Measurements from ENCODE around the gene L1CAM.
"Not testable (repeated sequence)": the region's sequence is repeated elsewhere in the genome, so short reads cannot be mapped to it uniquely, and the experiment has no call there.

Gene L1CAM

DNA sequence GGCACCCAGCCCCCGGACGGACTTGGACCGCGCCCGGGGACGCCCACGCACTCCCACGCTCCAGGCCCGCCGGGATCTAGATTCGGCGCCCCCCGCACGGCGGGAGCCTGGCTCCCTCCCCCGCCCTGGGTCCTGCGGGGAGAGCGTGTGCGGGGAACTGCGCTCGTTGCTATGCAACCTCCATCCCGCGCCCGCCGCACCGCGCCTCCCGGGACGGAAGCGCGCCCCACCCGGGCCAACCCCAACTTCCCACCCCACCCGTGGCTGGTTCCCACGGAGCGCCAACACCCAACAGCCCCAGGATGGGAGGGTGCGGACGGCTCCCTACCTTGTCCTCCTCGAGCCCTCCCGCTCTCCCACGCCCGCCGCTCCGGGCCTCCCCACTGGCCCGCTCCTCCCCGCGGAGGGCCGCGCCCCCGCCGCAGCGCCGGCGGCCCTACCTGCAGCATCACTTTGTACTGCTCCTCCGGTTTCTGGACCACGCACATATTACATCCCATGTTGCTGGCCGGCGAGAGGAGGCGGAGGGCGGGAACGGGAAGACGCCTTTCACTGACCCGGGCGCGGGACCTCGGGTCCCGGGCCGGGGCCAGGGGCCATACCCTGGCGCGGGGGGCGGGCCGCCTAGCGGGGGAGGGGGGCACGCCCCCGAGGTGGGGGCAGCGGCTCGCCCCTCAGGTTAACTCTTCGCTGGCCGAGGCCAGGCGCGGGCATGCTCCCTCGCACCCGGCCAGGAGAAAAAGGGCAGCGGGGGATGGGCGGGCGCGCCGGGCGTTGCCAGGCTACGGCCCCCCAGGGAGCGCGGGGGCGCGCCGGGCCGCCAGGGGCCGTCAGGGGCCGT is 56.0 kb downstream of the L1CAM start, which contains the start of gene PDZD4:
Gene PDZD4 (minus strand): TSS at position 746 of the 841 bp plus-strand sequence. CDS start 246 bp downstream, at position 500.
- DNase-seq (ENCODE audit: low read depth in 2 of 2): no peak

DNA sequence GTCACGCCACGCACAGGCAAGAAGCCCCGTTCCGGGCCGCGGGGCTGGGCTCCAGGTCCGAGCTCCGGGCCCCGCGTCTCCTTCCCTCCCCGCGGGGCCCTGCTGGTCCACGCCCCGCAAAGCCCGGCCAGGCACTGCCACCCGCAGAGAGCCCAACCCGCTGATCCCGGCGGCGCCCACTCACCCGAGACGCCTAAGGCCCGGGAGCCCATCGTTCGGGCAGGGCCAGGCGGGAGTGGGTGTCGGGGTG is 56.5 kb downstream of the L1CAM start:
- DNase-seq (ENCODE audit: low read depth in 2 of 2): no peak

DNA sequence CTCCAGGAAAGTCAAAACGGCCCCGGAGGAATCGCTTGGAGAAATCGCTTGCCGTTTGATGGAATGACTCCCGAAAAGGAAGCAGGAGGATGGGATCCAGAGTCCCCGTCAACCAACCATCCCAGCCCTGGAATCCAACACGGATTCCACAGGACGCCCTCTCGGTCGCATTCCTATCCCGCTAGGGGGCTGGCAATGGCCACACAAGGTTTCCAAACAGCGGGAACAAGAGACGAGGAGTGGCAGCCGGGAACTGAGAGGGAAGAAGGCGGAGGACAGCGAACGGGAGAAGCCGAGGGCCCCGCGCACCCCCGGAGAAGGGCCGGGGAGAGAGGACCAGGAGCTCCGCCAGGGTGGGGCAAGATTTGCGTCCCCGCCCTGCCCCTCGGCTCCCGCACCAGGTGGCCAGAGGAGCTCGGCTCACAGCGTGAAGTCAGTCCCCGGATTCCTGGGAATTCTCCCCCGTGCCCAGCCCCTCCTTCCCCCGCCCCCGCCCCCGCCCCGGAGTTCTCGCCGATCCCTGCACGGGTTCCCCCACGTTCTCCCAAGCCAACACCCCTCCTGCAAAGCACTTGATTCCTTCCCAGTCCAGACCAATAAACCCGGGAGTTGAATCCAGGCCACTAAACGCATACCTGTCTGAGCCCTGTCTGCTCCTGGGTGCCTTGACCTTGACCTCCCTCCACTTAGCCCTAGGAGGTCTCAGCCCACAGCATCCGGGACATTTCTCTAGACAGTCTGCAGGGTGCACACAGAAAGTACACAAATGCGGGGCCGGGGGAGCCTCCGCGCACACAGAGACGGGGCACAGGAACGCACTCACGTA is 57.0 kb downstream of the L1CAM start:
- DNase-seq (ENCODE audit: low read depth in 2 of 2): no peak

DNA sequence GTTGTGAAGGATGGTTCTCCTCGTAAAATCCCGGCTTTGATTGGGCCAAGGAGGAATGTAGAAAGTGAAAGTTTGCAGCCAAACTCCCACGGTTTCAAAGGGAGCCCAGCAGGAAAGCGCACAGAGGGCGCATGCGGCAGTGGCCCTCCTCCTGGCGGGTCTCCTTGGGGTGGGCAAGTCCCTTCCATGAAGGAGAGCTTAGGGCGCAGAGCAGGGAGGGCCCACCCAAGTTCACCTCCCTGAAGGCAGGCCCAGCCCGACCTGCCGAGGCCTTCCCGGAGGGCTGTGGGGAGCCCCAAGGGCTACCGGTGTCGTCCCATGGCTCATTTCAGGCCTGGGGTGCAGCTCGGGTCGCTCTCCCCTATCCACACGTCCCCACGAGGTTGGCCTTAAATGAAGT is 57.7 kb downstream of the L1CAM start:
- DNase-seq (ENCODE audit: low read depth in 2 of 2): no peak

DNA sequence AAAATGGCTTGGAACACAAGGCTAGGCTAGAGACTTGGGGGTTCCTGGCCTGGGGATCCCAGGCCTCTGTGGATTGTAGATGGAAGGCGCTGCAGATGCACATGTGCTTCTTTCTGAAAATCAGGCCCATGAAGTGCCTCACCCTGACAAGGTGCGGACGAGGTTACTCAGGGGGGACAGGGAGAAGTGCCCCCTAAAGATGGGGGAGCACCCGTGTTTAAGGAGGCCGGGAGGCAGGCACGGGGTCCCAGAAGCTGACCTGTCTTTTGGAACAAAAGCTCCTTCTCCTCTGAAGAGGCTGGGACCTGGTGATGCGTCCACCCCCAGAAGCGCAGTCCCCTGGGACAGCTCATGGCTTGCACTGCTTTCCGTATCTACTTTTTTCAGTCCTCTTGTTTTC is 58.1 kb downstream of the L1CAM start:
- no peak for DNase-seq (ENCODE audit: low read depth in 2 of 2)

DNA sequence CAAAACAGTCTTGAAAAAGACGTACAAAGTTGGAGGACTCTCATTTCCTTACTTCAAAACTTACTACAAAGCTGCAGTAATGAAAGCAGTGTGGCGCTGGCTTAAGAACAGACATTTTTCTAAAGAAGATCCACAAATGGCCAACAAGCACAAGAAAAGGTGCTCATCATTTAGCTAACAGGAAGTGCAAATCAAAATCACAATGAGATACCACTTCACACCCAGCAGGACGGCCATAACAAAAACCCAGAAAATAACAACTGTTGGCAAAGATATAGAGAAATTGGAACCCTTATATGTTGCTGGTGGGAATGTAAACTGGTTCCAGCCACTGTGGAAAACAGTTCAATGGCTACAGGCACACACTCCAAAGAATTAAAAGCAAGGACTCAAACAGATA is 59.0 kb downstream of the L1CAM start:
- no peak for DNase-seq (ENCODE audit: low read depth in 2 of 2)

DNA sequence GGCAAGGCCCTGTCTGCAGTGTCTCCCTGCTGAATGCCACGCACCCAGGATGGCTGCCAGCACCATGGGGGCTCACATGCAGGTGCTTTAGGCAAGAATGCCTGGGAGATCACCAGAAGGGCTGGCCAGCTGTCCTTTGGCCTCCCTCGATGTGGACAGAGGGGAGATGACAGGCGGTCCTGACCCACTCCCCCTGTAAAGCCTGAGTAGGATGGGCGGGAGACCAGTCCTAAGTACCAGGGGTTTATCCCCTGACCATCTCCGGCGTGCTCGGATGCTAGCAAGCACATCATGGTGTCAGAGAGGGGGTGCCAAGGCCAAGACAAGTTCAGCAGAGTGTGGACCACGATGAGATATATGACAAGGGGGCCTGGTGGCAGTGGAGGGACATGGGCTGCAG is 60.9 kb downstream of the L1CAM start:
- no peak for DNase-seq (ENCODE audit: low read depth in 2 of 2)

DNA sequence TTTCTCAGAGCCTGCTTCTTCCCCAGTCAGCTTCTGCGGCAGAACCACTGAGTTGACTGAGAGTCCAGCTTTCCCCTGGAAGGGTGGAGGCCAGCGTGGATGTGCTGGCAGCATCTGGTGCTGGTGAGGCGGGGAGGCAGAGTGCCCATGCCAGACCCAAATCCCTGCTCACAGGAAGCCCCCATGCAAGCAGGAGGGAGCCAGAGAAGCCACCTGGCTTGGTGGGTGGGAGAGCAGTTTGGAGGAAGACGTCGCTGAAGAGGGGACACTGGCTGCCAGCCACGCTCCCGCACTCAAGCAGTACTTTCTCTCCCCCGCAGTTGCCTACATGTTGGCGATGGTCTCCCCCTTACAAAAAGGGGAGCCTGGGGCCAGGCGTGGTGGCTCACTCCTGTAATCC is 61.6 kb downstream of the L1CAM start:
- DNase-seq (ENCODE audit: low read depth in 2 of 2): no peak

DNA sequence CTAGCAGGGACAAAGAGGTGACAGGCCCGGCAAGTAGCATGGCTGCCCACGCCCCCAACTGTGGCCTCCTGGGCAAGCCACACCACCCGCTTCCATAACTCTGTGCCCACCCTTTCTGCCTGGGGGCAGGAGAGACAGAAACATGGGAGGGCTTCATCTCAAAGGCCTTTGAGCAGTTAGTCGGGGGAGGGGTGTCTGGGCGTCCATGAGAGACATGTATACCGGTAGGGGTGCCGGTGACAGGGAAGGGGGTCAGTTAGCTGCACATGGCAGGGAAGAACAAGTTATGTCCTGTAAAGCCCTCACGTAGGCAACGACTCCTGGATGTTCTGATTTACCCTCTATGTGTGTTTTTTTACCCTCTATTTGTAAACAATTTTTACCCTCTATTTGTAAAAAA is 64.9 kb downstream of the L1CAM start:
- DNase-seq (ENCODE audit: low read depth in 2 of 2): no peak

DNA sequence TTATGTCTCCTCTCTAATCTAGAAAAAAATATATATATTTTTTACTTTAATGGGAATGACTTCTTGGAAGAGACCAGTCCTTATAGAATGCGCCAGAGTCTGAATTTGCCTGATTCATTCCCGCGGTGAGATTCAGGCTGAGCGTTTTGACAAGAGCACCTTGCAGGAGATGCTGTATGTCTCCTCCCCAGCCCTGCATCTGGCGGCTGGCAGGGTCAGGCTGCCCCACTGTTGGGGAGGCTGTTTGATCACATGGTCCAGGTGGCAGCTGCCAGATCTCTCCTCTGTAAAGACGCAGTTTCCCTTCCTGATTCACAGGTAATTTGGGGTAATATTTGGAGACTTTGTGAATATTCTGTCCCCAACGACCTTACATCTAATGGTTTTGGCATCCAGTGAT is 65.4 kb downstream of the L1CAM start:
- DNase-seq (ENCODE audit: low read depth in 2 of 2): no peak

DNA sequence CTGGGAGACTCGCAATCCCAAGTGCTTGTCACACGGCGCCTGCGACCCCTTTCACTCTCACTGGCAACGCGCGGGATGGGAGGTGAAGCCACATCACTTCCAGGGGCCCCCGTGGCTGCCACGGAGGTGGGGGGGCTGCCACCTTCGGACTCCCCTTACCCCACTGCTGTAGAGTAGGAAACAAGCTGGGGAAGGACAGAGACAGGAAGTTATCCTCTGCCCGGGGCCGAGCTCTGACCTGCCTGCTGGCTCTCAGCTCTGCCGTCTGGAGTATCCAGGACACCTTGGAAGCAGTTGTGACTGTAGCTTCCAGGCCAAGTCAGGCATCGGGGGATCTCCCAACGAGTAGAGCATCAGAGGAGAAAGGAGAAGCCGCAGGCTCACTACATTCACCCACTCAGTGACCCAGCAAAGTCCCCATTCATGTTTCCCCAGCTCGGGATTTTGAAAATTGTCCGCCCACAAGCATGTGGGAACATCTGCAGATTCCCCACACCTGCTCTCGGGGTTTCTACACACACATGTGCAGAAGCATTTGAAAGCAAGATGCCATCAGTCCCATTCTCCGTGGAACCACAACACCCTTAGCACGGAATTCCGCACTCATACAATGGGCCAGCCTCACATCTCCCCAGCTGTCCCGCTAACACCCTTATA is 66.5 kb downstream of the L1CAM start:
- DNase-seq (ENCODE audit: low read depth in 2 of 2): no peak

DNA sequence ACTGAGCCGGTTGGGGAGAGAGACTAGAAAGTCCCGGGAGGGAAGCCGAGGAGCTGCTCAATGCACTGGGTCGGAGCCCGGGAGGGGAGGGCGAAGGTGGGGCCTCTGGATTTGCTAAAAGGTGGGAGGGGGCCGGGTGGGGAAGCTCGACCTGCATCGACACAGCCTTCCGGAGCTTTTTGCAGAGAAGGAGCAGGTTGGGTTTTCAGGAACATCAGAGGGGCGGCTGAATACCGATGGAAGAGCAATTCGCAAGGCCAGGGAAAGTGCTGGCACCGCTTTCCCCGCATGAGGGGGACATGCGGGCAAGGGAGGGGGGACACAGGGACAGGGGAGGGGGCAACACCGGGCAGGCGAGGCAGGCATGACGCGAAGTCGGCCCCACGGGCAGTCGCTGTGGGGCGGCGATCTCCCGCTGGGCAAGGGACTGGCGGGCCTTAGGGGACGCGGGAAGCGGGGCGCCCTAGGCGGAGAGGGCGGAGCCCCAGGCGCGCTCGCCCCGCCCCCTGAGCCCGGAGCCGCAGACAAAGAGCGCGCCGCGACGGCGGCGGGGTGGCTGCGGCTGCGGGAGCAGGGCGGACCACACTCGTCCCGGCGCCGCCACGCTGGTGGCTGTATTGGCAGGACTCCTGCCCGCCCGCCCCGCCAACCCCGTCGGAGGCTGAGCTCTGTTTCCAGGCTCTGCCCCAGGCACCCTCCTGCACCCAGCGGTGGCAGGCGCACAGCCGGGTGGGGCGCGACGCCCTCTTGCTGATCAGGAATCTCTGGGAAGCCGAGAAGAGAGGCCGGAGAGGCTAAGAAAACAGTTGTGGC is 67.2 kb downstream of the L1CAM start:
- no peak for DNase-seq (ENCODE audit: low read depth in 2 of 2)

DNA sequence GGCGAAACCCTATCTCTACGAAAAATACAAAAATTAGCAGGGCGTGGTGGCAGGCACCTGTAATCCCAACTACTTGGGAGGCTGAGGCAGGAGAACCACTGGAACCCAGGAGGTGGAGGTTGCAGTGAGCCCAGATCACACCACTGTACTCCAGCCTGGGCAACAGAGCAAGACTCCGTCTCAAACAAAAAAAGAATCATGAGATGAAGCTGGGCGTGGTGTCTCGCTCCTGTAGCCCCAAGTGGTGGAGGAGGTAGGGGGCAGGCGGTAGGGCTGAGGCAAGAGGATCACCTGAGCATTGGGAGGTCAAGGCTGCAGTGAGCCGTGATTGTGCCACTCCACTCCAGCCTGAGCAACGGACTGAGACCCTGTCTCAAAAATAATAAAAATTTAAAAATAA is 67.9 kb downstream of the L1CAM start:
- not testable (repeated sequence) for DNase-seq (ENCODE audit: low read depth in 2 of 2)

DNA sequence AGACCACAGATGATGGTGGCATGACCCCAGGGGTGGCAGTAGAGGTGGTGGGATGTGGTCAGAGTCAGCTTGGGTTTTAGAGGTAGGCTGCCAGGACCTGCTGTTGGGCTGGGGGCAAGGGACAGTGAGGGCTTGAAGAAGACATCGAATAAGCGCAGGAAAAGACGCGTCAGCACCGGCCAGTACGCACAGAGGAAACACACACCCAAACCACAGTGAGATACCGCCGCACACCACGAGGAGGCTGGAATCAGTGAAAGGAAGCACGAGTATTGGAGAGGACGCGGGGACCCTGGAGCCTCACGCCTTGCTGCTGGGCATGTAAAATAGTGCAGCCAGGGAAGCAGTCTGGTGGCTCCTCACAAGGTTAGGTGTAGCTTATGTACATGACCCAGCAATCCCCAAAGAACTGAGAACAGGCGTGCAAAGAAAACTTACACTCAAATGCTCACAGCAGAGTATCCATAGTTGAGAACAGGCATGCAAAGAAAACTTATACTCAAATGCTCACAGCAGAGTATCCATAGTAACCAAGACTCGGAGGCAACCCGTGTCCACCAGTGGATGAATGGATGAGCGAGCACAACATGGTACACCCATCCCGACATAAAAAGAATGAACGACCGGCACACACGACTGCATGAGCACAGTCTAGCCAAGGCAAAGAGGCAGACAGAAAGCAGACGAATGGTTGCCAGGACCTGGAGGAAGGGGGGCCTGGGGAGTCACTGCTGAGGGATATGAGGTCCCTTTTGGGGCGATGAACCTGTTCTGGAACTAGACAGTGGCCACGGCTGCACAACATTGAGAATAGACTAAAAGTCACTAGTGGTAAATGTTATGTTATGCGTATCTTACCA is 68.9 kb downstream of the L1CAM start:
- no peak for DNase-seq (ENCODE audit: low read depth in 2 of 2)

DNA sequence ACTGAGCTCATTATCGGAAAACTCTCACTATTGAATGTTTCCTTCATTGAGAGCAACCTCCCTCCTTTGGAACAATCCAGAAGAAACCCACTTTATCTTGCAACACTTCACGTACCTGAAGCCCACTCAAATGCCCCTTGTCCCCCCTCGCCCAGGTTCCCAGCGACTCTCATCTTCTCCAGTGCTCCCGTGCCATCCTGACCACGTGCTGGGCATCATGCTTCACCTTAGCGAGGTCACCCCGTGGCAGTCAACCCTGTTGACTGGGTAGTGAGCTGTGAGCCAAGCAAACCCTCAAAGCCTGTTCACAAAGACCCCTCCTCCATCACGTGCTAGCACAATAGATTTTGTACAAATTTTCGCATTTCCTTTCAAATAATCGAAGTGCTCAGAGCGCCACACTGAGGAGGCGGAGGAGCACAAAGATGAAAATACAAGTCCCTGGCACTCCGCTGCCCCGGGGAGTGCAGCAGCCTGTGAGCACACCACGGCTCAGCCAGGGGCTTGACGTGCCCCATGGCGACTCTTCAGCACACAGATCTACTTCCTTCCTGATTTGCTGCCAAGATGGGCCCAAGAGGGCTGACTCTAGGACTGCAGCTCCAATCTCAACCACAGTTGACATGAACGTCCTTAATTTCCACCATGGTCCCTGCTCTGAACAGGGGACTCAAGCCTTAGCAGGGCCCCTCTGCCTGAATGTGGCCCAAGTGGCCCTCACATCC is 71.2 kb downstream of the L1CAM start:
- no peak for DNase-seq (ENCODE audit: low read depth in 2 of 2)

DNA sequence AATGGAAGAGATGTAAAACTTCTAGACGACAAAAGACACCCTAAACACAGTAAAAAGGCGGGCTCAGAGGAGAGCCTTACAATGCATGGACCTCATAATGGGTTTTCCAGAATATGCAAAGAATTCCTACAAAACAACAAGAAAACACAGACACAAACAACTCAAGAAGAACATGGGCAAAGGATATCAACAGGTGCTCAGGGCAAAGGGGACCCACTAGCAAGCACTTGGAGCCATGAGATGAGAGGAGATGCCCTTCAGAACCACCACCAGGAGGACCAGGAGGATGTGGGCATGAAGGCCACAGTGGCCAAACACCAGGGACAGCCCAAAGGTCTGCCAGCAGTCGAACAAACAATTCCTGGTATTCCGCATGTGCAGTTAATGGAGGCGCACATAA is 72.8 kb downstream of the L1CAM start:
- DNase-seq (ENCODE audit: low read depth in 2 of 2): no peak

DNA sequence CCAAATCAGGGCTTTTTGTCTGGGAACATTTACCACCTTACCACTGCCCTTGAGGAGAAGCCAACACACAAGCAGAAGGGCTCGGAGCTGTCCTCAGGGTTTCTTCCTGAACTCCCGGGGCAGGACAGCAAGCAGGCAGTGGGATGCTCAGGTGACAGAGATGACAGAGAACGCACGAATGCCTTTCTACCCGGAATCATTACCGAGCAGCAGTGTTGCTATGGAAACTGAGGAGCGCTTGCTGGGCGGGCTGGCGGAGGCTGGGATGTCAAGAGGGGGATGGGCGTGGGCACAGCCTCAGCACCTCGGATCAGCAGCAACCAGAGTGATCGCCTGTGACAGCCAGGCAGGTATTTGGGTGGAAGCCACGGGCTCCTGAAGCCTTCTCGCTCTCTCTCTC is 73.8 kb downstream of the L1CAM start:
- no peak for DNase-seq (ENCODE audit: low read depth in 2 of 2)

Measured in activated CD8-positive, alpha-beta memory T cell treated with anti-CD3 and anti-CD28 coated beads for 4 hours (primary cell).